Esophagus muscularis mucosa (tissue), 4 donors: ENCODE measurements around the gene RTN4. TPM values are rescaled to one million over a fixed set of nuclear protein-coding genes. Genes with fewer than 3 reads are reported as not detected.
"Not testable (repeated sequence)": the region's sequence is repeated elsewhere in the genome, so short reads cannot be mapped to it uniquely, and the experiment has no call there.

Source experiments
- DNase-seq: peaks from one replicate; pipeline ENCODE4 v3.0.0-alpha.2; 2017; ENCODE audit errors: extremely low spot score
- H3K27ac ChIP-seq, 4 donors: fragments of 200-600 bp; sonication (generic); replicated peaks in 1 of 4; 1 replicate in 3 of 4; 2 replicates in 1 of 4; pipeline ENCODE4 v1.5.1; 2016 to 2019; ENCODE audit warnings: mild to moderate bottlenecking in 1 of 4
- H3K27me3 ChIP-seq, 4 donors: fragments of 200-600 bp; sonication (generic); one replicate each; pipeline versions ENCODE4 v1.5.1 to v1.6.0; 2016 to 2019
- H3K36me3 ChIP-seq, 4 donors: fragments of 200-600 bp; sonication (generic); one replicate each; pipeline ENCODE4 v1.5.1; 2016 to 2019
- H3K4me1 ChIP-seq, 4 donors: fragments of 200-600 bp; sonication (generic); one replicate each; pipeline ENCODE4 v1.5.1; 2016 to 2019
- H3K4me3 ChIP-seq, 4 donors: fragments of 200-600 bp; sonication (generic); 1 replicate in 2 of 4; 2 replicates in 2 of 4; pipeline ENCODE4 v1.5.1; 2016 to 2019; ENCODE audit warnings: mild to moderate bottlenecking in 4 of 4, moderate library complexity in 1 of 4
- H3K9me3 ChIP-seq, 4 donors: fragments of 200-600 bp; sonication (generic); 1 replicate in 3 of 4; 2 replicates in 1 of 4; pipeline ENCODE4 v1.5.1; 2016 to 2019
- EP300 ChIP-seq: sonication (generic); formaldehyde crosslinking; IDR thresholded peaks from one replicate; pipeline ENCODE4 v1.6.1; 2017; ENCODE audit warnings: antibody characterized with exemption
- POLR2A ChIP-seq: fragments of 450-650 bp; IDR thresholded peaks from one replicate; pipeline ENCODE4 v1.6.1; 2017; ENCODE audit warnings: antibody characterized with exemption, moderate library complexity, mild to moderate bottlenecking, low read depth
- POLR2AphosphoS5 ChIP-seq, 2 donors: sonication (generic); formaldehyde crosslinking; IDR thresholded peaks; one replicate each; pipeline ENCODE4 v1.6.1; 2017; ENCODE audit warnings: antibody characterized with exemption in 2 of 2
- WGBS: methylation state at CpG from one replicate; pipeline ENCODE4 v1.1.5; 2018; 5-methylcytosine and 5-hydroxymethylcytosine counted together
- intact Hi-C: fragments of 100-400 bp; cut with DNase I; formaldehyde crosslinking; loops from one replicate; pipeline ENCODE4 v1.15.1; 2023
- total RNA-seq, 4 donors: library from RNA; depleted of rRNA; stranded (reverse); fragments of >200 nt; gene quantifications; one replicate each; pipeline versions ENCODE4 v1.1.0 to v1.2.1, GENCODE V29; 2016
- TF ChIP-seq, protein P1 (sequence below), 3 experiments: fragments of 200-600 bp in 2 of 3; fragments of 450-650 bp in 1 of 3; sonication (generic) in 2 of 3; IDR thresholded peaks; one replicate each; pipeline ENCODE4 v1.5.1; 2017 to 2019; ENCODE audit warnings: antibody characterized with exemption in 3 of 3, mild to moderate bottlenecking in 2 of 3, moderate library complexity in 1 of 3

Gene RTN4
- total RNA-seq, 4 donors from 2014 or later, result 214 to 272 (median 251) TPM

GRCh38 chr2:55056024-55056521 lies 5.8 kb upstream of the RTN4 start:
- WGBS, result 84% methylated on average over 9 of the region's 9 CpGs
- no peak overlapping the region for H3K4me3 ChIP-seq
- DNase-seq, result no peak
- intact Hi-C loops, result no loop called here
- peaks cover 10 to 19% (median 16%) of the 10 kb centered on the region in 4 donors for H3K4me1 ChIP-seq
- H3K27me3 ChIP-seq, result no peaks in the 10 kb centered on the region
- TF ChIP-seq, protein P1, sequence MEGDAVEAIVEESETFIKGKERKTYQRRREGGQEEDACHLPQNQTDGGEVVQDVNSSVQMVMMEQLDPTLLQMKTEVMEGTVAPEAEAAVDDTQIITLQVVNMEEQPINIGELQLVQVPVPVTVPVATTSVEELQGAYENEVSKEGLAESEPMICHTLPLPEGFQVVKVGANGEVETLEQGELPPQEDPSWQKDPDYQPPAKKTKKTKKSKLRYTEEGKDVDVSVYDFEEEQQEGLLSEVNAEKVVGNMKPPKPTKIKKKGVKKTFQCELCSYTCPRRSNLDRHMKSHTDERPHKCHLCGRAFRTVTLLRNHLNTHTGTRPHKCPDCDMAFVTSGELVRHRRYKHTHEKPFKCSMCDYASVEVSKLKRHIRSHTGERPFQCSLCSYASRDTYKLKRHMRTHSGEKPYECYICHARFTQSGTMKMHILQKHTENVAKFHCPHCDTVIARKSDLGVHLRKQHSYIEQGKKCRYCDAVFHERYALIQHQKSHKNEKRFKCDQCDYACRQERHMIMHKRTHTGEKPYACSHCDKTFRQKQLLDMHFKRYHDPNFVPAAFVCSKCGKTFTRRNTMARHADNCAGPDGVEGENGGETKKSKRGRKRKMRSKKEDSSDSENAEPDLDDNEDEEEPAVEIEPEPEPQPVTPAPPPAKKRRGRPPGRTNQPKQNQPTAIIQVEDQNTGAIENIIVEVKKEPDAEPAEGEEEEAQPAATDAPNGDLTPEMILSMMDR (IDR thresholded peaks at IDR 0.05), result no peak
- TF ChIP-seq EP300 (no peak), POLR2AphosphoS5 (IDR thresholded peaks at IDR 0.05) (peak in 1 of 2 donors; percentile 13)
- H3K36me3 ChIP-seq, result peaks cover 0 to 7% (median 0%) of the 10 kb centered on the region in 4 donors
- H3K9me3 ChIP-seq, result no peaks in the 10 kb centered on the region
- H3K27ac ChIP-seq, result no peak overlapping the region

DNA sequence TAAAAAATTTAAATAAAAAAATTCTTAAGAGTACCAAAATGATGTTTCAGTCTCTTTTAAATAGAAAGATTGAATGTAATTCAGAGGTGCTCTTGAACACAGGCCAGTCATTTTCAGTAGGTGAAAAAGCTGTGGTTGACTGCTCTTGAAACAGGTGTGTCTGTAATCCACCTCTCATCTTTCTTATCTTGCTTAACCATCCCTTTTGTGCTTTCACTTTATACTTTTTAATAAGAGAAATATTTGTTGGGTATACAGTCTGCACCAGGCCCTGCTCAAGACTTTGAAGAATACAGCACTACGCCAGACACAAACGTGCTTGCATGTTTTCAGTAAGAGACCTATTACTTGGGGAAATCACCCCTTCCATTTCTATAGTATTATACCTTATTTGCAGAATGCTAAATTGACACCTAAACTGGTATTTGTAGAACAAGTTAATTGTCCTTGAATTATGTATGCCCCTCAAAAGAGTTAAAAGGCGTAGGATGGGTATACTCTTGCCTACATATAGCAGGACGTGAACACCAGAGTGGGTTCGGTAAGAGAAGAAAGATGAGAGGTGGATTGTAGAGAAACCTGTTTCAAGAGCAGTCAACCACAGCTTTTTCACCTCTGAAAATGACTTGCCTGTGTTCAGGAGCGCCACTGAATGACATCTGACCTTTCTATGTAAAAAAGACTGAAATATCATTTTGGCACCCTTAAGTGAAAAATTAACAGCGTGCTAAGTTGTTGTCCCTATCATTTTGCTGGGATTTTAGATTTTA lies 4.0 kb upstream of the RTN4 start:
- Histone ChIP-seq H3K4me1 (peaks cover 10 to 20% (median 16%) of the 10 kb centered on the region in 4 donors), H3K4me3 (no peak overlapping the region), H3K27me3 (no peaks in the 10 kb centered on the region), H3K9me3 (no peaks in the 10 kb centered on the region), H3K36me3 (peaks cover 0 to under 1% (median 0%) of the 10 kb centered on the region in 4 donors), H3K27ac (no peak overlapping the region)
- intact Hi-C loops, result loop anchor here (5.0 kb wide), 1 partner anchor 43 kb away; no protein-coding TSS in a partner anchor
- no peak for DNase-seq
- 98% methylated on average over 7 of the region's 7 CpGs for WGBS
- TF ChIP-seq POLR2AphosphoS5 (IDR thresholded peaks at IDR 0.05) (no peak), POLR2A (no peak), EP300 (no peak)
- TF ChIP-seq, protein P1 (IDR thresholded peaks at IDR 0.05), result no peak

- H3K36me3 ChIP-seq, DNase-seq, H3K4me3 ChIP-seq, H3K27me3 ChIP-seq, H3K27ac ChIP-seq, H3K9me3 ChIP-seq: not testable (repeated sequence)
- H3K4me1 ChIP-seq, result peaks cover 10 to 20% (median 16%) of the 10 kb centered on the region in 4 donors
- intact Hi-C loops, result loop anchor here (5.0 kb wide), 1 partner anchor 44 kb away; no protein-coding TSS in a partner anchor
- WGBS, result 74% methylated on average over 4 of the region's 4 CpGs
Observed at GRCh38 chr2:55053225-55053624, 3.0 kb upstream of the RTN4 start.

GRCh38 chr2:55052129-55053061 lies 2.1 kb upstream of the RTN4 start:
- no peaks in the 10 kb centered on the region for H3K9me3 ChIP-seq
- H3K27ac ChIP-seq, result peak overlapping the region; percentile 96 to 100 (median 100)
- intact Hi-C loops, result loop anchor here (5.0 kb wide), 1 partner anchor 45 kb away; no protein-coding TSS in a partner anchor
- H3K27me3 ChIP-seq, result no peaks in the 10 kb centered on the region
- TF ChIP-seq, protein P1 (IDR thresholded peaks at IDR 0.05), result no peak
- TF ChIP-seq POLR2AphosphoS5 (IDR thresholded peaks at IDR 0.05) (no peak), POLR2A (no peak), EP300 (no peak)
- 57% methylated on average over 7 of the region's 7 CpGs for WGBS
- peaks cover 10 to 27% (median 20%) of the 10 kb centered on the region in 4 donors for H3K4me1 ChIP-seq
- H3K4me3 ChIP-seq, result peak overlapping the region in 1 of 4 donors; percentile 97
- H3K36me3 ChIP-seq, result no peaks in the 10 kb centered on the region
- no peak for DNase-seq
